H1 (cell line): ENCODE data around the gene COG3. TPM values are rescaled to one million over a fixed set of nuclear protein-coding genes. Genes with fewer than 3 reads are reported as not detected.

Experiments used
- EP300 ChIP-seq, 2 experiments: IDR thresholded peaks; 1 replicate in 1 of 2; 2 replicates in 1 of 2; pipeline ENCODE4 v1.6.1; 2011 to 2012; ENCODE audit warnings: low read depth in 2 of 2, low read length in 2 of 2, mild to moderate bottlenecking in 2 of 2, borderline replicate concordance in 1 of 2, inconsistent platforms in 1 of 2, moderate library complexity in 1 of 2
- POLR2AphosphoS5 ChIP-seq: IDR thresholded peaks from 2 replicates; pipeline ENCODE4 v1.6.1; 2011; ENCODE audit warnings: low read depth, low read length
- RNF2 ChIP-seq: fragments of 200-900, 300-1000 bp; sonication (generic); IDR thresholded peaks from 2 replicates; pipeline ENCODE4 v1.7.1; 2016; ENCODE audit warnings: borderline replicate concordance, low read depth, mild to moderate bottlenecking, antibody characterized with exemption, low read length; ENCODE audit not compliant: poor library complexity, severe bottlenecking; ENCODE audit errors: missing control alignments
- SP2 ChIP-seq: IDR thresholded peaks from 2 replicates; pipeline ENCODE4 v1.6.1; 2012; ENCODE audit warnings: mild to moderate bottlenecking, low read length, inconsistent platforms
- polyA plus RNA-seq, 7 experiments: library from polyadenylated mRNA; depleted of rRNA in 3 of 7; stranded (reverse) in 5 of 7; unstranded in 2 of 7; fragments of >200 nt in 5 of 7; fragments of 200-250 nt in 2 of 7; gene quantifications; 1 replicate in 5 of 7; 2 replicates in 1 of 7; 4 replicates in 1 of 7; pipeline versions ENCODE4 v1.2.1 to v1.2.3, GENCODE V29; 2011 to 2013; ENCODE audit warnings: missing spikeins in 2 of 7, mixed read lengths in 2 of 7
- total RNA-seq: library from RNA; stranded (reverse); fragmentation: NEBNext Ultra II Directional; extraction: Animal tissue kit (Norgen Biotek cat#: 25700); gene quantifications from 2 replicates; pipeline ENCODE4 v1.2.1, GENCODE V29; 2021
- TF ChIP-seq, protein P1 (sequence below): fragments of 300-600 bp; sonication (generic); IDR thresholded peaks from 2 replicates; pipeline ENCODE4 v1.7.1; 2012; ENCODE audit warnings: low read length, moderate library complexity, mild to moderate bottlenecking, inconsistent platforms; ENCODE audit not compliant: insufficient replicate concordance

The COG3 gene
- total and polyA plus RNA-seq, 2 of the 8 experiments (the other 6 are each of a cell fraction or from before 2014, with no cell fraction given) = 12.7 to 13.5 TPM

- TF ChIP-seq, protein P1, sequence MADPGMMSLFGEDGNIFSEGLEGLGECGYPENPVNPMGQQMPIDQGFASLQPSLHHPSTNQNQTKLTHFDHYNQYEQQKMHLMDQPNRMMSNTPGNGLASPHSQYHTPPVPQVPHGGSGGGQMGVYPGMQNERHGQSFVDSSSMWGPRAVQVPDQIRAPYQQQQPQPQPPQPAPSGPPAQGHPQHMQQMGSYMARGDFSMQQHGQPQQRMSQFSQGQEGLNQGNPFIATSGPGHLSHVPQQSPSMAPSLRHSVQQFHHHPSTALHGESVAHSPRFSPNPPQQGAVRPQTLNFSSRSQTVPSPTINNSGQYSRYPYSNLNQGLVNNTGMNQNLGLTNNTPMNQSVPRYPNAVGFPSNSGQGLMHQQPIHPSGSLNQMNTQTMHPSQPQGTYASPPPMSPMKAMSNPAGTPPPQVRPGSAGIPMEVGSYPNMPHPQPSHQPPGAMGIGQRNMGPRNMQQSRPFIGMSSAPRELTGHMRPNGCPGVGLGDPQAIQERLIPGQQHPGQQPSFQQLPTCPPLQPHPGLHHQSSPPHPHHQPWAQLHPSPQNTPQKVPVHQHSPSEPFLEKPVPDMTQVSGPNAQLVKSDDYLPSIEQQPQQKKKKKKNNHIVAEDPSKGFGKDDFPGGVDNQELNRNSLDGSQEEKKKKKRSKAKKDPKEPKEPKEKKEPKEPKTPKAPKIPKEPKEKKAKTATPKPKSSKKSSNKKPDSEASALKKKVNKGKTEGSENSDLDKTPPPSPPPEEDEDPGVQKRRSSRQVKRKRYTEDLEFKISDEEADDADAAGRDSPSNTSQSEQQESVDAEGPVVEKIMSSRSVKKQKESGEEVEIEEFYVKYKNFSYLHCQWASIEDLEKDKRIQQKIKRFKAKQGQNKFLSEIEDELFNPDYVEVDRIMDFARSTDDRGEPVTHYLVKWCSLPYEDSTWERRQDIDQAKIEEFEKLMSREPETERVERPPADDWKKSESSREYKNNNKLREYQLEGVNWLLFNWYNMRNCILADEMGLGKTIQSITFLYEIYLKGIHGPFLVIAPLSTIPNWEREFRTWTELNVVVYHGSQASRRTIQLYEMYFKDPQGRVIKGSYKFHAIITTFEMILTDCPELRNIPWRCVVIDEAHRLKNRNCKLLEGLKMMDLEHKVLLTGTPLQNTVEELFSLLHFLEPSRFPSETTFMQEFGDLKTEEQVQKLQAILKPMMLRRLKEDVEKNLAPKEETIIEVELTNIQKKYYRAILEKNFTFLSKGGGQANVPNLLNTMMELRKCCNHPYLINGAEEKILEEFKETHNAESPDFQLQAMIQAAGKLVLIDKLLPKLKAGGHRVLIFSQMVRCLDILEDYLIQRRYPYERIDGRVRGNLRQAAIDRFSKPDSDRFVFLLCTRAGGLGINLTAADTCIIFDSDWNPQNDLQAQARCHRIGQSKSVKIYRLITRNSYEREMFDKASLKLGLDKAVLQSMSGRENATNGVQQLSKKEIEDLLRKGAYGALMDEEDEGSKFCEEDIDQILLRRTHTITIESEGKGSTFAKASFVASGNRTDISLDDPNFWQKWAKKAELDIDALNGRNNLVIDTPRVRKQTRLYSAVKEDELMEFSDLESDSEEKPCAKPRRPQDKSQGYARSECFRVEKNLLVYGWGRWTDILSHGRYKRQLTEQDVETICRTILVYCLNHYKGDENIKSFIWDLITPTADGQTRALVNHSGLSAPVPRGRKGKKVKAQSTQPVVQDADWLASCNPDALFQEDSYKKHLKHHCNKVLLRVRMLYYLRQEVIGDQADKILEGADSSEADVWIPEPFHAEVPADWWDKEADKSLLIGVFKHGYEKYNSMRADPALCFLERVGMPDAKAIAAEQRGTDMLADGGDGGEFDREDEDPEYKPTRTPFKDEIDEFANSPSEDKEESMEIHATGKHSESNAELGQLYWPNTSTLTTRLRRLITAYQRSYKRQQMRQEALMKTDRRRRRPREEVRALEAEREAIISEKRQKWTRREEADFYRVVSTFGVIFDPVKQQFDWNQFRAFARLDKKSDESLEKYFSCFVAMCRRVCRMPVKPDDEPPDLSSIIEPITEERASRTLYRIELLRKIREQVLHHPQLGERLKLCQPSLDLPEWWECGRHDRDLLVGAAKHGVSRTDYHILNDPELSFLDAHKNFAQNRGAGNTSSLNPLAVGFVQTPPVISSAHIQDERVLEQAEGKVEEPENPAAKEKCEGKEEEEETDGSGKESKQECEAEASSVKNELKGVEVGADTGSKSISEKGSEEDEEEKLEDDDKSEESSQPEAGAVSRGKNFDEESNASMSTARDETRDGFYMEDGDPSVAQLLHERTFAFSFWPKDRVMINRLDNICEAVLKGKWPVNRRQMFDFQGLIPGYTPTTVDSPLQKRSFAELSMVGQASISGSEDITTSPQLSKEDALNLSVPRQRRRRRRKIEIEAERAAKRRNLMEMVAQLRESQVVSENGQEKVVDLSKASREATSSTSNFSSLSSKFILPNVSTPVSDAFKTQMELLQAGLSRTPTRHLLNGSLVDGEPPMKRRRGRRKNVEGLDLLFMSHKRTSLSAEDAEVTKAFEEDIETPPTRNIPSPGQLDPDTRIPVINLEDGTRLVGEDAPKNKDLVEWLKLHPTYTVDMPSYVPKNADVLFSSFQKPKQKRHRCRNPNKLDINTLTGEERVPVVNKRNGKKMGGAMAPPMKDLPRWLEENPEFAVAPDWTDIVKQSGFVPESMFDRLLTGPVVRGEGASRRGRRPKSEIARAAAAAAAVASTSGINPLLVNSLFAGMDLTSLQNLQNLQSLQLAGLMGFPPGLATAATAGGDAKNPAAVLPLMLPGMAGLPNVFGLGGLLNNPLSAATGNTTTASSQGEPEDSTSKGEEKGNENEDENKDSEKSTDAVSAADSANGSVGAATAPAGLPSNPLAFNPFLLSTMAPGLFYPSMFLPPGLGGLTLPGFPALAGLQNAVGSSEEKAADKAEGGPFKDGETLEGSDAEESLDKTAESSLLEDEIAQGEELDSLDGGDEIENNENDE = no peak
- no peak for TF ChIP-seq POLR2AphosphoS5
- no peak for TF ChIP-seq SP2
- TF ChIP-seq RNF2 = no peak
- TF ChIP-seq EP300 (IDR thresholded peaks at IDR 0.05; ENCODE audit: borderline replicate concordance in 1 of 2, low read depth in 2 of 2, low read length in 2 of 2) = no peak
Observed at GRCh38 chr13:45537516-45537915, 72.8 kb downstream of the COG3 start (continued).
